ENCODE results near the gene LRP1B.

LRP1B gene

GRCh38 chr2:141113301-141113700 is 1017.5 kb downstream of the LRP1B start:
- no peak for DNase-seq (ENCODE audit: low spot score)

GRCh38 chr2:141109633-141110032 is 1021.2 kb downstream of the LRP1B start:
- DNase-seq (ENCODE audit: low spot score), result no peak

GRCh38 chr2:141105763-141106162 is 1025.1 kb downstream of the LRP1B start:
- DNase-seq (ENCODE audit: low spot score), result no peak

- no peak for DNase-seq (ENCODE audit: low spot score)
Measured at GRCh38 chr2:141103216-141103615, 1027.6 kb downstream of the LRP1B start.

- DNase-seq (ENCODE audit: low spot score), result no peak
Measured at GRCh38 chr2:141079231-141079630, 1051.6 kb downstream of the LRP1B start.

GRCh38 chr2:141075753-141076152 is 1055.1 kb downstream of the LRP1B start:
- no peak for DNase-seq (ENCODE audit: low spot score)

GRCh38 chr2:141068053-141068682 is 1062.6 kb downstream of the LRP1B start:
- no peak for DNase-seq (ENCODE audit: low spot score)

GRCh38 chr2:141065042-141065441 is 1065.8 kb downstream of the LRP1B start:
- no peak for DNase-seq (ENCODE audit: low spot score)

GRCh38 chr2:141063406-141063805 is 1067.4 kb downstream of the LRP1B start:
- no peak for DNase-seq (ENCODE audit: low spot score)

- DNase-seq (ENCODE audit: low spot score), result no peak
Measured at GRCh38 chr2:141062443-141062842, 1068.4 kb downstream of the LRP1B start.

- no peak for DNase-seq (ENCODE audit: low spot score)
Measured at GRCh38 chr2:141062031-141062430, 1068.8 kb downstream of the LRP1B start.

- DNase-seq (ENCODE audit: low spot score), result no peak
Measured at GRCh38 chr2:141058556-141058955, 1072.3 kb downstream of the LRP1B start.

GRCh38 chr2:141055531-141055930 is 1075.3 kb downstream of the LRP1B start:
- no peak for DNase-seq (ENCODE audit: low spot score)

GRCh38 chr2:141048951-141049350 is 1081.9 kb downstream of the LRP1B start:
- no peak for DNase-seq (ENCODE audit: low spot score)

- no peak for DNase-seq (ENCODE audit: low spot score)
Measured at GRCh38 chr2:141041281-141041680, 1089.5 kb downstream of the LRP1B start.

GRCh38 chr2:141038341-141038740 is 1092.5 kb downstream of the LRP1B start:
- no peak for DNase-seq (ENCODE audit: low spot score)

GRCh38 chr2:141037361-141037760 is 1093.5 kb downstream of the LRP1B start:
- DNase-seq (ENCODE audit: low spot score), result no peak

- DNase-seq (ENCODE audit: low spot score), result no peak
Measured at GRCh38 chr2:141035846-141036420, 1094.9 kb downstream of the LRP1B start.

GRCh38 chr2:141029428-141030078 is 1101.3 kb downstream of the LRP1B start:
- DNase-seq (ENCODE audit: low spot score), result no peak

GRCh38 chr2:141027221-141027620 is 1103.6 kb downstream of the LRP1B start:
- no peak for DNase-seq (ENCODE audit: low spot score)

GRCh38 chr2:141021611-141022010 is 1109.2 kb downstream of the LRP1B start:
- no peak for DNase-seq (ENCODE audit: low spot score)

- no peak for DNase-seq (ENCODE audit: low spot score)
Measured at GRCh38 chr2:141021109-141021508, 1109.7 kb downstream of the LRP1B start.

GRCh38 chr2:141020346-141020745 is 1110.5 kb downstream of the LRP1B start:
- DNase-seq (ENCODE audit: low spot score), result no peak

Measured in LoVo (cell line).